Measurements from ENCODE around the gene NR2F1.

NR2F1 gene

DNA sequence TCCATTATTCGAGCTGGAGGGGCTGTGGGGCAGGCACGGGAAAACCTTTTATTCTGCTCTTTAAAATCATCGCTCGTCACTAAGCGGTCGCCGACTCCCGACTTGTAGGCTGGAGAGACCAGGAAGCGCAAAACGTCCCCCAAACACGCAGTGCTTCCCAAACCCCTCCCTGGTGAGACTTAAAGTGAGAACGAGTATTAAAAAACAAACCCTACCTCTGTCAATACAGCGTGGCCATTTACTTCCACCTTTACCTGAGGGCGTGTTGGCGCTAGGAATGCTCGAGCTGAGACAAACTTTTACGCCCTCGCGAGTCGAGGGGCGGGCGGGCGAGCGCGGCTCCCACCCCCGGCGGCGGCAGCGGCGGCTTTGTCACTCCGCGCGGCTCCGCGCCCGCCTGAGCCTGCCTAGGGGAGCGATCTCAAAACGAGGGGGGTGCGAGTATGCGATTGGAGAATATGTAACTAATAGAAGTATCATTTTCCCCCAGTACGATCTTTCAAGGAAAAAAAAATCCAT is 2.0 kb upstream of the NR2F1 start, which contains the start of gene NR2F1-AS1 (continued):
- no peak for TF ChIP-seq ZNF292 (tag by site-specific recombination; IDR thresholded peaks at IDR 0.05; ENCODE audit: borderline replicate concordance, low read depth)
- no peak for TF ChIP-seq ZNF416 (tag by site-specific recombination; IDR thresholded peaks at IDR 0.05)
- no peak for TF ChIP-seq ZNF223 (tag by site-specific recombination; IDR thresholded peaks at IDR 0.05)
- TF ChIP-seq, protein P1, sequence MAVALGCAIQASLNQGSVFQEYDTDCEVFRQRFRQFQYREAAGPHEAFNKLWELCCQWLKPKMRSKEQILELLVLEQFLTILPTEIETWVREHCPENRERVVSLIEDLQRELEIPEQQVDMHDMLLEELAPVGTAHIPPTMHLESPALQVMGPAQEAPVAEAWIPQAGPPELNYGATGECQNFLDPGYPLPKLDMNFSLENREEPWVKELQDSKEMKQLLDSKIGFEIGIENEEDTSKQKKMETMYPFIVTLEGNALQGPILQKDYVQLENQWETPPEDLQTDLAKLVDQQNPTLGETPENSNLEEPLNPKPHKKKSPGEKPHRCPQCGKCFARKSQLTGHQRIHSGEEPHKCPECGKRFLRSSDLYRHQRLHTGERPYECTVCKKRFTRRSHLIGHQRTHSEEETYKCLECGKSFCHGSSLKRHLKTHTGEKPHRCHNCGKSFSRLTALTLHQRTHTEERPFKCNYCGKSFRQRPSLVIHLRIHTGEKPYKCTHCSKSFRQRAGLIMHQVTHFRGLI (tag by site-specific recombination; IDR thresholded peaks at IDR 0.05) = no peak
- TF ChIP-seq, protein P2, sequence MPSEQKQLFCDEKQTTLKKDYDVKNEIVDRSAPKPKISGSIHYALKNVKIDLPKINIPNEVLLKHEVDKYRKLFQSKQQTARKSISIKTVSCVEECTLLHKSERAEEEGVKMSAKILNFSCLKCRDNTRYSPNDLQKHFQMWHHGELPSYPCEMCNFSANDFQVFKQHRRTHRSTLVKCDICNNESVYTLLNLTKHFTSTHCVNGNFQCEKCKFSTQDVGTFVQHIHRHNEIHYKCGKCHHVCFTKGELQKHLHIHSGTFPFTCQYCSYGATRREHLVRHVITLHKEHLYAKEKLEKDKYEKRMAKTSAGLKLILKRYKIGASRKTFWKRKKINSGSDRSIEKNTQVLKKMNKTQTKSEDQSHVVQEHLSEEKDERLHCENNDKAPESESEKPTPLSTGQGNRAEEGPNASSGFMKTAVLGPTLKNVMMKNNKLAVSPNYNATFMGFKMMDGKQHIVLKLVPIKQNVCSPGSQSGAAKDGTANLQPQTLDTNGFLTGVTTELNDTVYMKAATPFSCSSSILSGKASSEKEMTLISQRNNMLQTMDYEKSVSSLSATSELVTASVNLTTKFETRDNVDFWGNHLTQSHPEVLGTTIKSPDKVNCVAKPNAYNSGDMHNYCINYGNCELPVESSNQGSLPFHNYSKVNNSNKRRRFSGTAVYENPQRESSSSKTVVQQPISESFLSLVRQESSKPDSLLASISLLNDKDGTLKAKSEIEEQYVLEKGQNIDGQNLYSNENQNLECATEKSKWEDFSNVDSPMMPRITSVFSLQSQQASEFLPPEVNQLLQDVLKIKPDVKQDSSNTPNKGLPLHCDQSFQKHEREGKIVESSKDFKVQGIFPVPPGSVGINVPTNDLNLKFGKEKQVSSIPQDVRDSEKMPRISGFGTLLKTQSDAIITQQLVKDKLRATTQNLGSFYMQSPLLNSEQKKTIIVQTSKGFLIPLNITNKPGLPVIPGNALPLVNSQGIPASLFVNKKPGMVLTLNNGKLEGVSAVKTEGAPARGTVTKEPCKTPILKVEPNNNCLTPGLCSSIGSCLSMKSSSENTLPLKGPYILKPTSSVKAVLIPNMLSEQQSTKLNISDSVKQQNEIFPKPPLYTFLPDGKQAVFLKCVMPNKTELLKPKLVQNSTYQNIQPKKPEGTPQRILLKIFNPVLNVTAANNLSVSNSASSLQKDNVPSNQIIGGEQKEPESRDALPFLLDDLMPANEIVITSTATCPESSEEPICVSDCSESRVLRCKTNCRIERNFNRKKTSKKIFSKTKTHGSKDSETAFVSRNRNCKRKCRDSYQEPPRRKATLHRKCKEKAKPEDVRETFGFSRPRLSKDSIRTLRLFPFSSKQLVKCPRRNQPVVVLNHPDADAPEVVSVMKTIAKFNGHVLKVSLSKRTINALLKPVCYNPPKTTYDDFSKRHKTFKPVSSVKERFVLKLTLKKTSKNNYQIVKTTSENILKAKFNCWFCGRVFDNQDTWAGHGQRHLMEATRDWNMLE (tag by site-specific recombination; conservative IDR thresholded peaks at IDR 0.05; ENCODE audit: low read depth) = 0 out of 2 replicates have a peak, but pooled peaks have one; percentile 6
- TF ChIP-seq ZNF175 (tag by site-specific recombination; IDR thresholded peaks at IDR 0.05) = no peak
- TF ChIP-seq, protein P3, sequence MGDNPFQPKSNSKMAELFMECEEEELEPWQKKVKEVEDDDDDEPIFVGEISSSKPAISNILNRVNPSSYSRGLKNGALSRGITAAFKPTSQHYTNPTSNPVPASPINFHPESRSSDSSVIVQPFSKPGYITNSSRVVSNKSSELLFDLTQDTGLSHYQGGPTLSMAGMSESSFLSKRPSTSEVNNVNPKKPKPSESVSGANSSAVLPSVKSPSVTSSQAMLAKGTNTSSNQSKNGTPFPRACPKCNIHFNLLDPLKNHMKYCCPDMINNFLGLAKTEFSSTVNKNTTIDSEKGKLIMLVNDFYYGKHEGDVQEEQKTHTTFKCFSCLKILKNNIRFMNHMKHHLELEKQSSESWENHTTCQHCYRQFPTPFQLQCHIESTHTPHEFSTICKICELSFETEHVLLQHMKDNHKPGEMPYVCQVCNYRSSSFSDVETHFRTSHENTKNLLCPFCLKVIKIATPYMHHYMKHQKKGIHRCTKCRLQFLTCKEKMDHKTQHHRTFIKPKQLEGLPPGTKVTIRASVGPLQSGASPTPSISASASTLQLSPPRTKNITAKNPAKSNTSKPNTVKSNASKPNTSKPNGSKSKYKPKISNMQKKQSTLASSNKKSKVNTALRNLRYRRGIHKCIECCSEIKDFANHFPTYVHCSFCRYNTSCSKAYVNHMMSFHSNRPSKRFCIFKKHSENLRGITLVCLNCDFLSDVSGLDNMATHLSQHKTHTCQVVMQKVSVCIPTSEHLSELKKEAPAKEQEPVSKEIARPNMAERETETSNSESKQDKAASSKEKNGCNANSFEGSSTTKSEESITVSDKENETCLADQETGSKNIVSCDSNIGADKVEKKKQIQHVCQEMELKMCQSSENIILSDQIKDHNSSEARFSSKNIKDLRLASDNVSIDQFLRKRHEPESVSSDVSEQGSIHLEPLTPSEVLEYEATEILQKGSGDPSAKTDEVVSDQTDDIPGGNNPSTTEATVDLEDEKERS (tag by site-specific recombination; IDR thresholded peaks at IDR 0.05) = no peak
- TF ChIP-seq, protein P4, sequence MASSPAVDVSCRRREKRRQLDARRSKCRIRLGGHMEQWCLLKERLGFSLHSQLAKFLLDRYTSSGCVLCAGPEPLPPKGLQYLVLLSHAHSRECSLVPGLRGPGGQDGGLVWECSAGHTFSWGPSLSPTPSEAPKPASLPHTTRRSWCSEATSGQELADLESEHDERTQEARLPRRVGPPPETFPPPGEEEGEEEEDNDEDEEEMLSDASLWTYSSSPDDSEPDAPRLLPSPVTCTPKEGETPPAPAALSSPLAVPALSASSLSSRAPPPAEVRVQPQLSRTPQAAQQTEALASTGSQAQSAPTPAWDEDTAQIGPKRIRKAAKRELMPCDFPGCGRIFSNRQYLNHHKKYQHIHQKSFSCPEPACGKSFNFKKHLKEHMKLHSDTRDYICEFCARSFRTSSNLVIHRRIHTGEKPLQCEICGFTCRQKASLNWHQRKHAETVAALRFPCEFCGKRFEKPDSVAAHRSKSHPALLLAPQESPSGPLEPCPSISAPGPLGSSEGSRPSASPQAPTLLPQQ (tag by site-specific recombination; IDR thresholded peaks at IDR 0.05) = no peak
- TF ChIP-seq ZNF76 (tag by site-specific recombination; IDR thresholded peaks at IDR 0.05; ENCODE audit: borderline replicate concordance, low read depth) = 0 out of 2 replicates have a peak, but pooled peaks have one; percentile 8
- TF ChIP-seq MYNN (tag by site-specific recombination; IDR thresholded peaks at IDR 0.05; ENCODE audit: borderline replicate concordance) = no peak
- TF ChIP-seq, protein P5, sequence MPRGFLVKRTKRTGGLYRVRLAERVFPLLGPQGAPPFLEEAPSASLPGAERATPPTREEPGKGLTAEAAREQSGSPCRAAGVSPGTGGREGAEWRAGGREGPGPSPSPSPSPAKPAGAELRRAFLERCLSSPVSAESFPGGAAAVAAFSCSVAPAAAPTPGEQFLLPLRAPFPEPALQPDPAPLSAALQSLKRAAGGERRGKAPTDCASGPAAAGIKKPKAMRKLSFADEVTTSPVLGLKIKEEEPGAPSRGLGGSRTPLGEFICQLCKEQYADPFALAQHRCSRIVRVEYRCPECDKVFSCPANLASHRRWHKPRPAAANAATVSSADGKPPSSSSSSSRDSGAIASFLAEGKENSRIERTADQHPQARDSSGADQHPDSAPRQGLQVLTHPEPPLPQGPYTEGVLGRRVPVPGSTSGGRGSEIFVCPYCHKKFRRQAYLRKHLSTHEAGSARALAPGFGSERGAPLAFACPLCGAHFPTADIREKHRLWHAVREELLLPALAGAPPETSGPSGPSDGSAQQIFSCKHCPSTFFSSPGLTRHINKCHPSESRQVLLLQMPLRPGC (tag by site-specific recombination; IDR thresholded peaks at IDR 0.05) = no peak
- TF ChIP-seq ZNF623 (tag by site-specific recombination; IDR thresholded peaks at IDR 0.05) = no peak
- TF ChIP-seq, protein P6, sequence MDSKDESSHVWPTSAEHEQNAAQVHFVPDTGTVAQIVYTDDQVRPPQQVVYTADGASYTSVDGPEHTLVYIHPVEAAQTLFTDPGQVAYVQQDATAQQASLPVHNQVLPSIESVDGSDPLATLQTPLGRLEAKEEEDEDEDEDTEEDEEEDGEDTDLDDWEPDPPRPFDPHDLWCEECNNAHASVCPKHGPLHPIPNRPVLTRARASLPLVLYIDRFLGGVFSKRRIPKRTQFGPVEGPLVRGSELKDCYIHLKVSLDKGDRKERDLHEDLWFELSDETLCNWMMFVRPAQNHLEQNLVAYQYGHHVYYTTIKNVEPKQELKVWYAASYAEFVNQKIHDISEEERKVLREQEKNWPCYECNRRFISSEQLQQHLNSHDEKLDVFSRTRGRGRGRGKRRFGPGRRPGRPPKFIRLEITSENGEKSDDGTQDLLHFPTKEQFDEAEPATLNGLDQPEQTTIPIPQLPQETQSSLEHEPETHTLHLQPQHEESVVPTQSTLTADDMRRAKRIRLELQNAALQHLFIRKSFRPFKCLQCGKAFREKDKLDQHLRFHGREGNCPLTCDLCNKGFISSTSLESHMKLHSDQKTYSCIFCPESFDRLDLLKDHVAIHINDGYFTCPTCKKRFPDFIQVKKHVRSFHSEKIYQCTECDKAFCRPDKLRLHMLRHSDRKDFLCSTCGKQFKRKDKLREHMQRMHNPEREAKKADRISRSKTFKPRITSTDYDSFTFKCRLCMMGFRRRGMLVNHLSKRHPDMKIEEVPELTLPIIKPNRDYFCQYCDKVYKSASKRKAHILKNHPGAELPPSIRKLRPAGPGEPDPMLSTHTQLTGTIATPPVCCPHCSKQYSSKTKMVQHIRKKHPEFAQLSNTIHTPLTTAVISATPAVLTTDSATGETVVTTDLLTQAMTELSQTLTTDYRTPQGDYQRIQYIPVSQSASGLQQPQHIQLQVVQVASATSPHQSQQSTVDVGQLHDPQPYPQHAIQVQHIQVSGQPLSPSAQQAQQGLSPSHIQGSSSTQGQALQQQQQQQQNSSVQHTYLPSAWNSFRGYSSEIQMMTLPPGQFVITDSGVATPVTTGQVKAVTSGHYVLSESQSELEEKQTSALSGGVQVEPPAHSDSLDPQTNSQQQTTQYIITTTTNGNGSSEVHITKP (tag by site-specific recombination; IDR thresholded peaks at IDR 0.05) = peak; percentile 10; the same call in 1 of the 2 replicates
- no peak for TF ChIP-seq BCL11B (tag by site-specific recombination; IDR thresholded peaks at IDR 0.05; ENCODE audit: low read depth)
- no peak for TF ChIP-seq ZNF169 (tag by site-specific recombination; IDR thresholded peaks at IDR 0.05)
- TF ChIP-seq, protein P7, sequence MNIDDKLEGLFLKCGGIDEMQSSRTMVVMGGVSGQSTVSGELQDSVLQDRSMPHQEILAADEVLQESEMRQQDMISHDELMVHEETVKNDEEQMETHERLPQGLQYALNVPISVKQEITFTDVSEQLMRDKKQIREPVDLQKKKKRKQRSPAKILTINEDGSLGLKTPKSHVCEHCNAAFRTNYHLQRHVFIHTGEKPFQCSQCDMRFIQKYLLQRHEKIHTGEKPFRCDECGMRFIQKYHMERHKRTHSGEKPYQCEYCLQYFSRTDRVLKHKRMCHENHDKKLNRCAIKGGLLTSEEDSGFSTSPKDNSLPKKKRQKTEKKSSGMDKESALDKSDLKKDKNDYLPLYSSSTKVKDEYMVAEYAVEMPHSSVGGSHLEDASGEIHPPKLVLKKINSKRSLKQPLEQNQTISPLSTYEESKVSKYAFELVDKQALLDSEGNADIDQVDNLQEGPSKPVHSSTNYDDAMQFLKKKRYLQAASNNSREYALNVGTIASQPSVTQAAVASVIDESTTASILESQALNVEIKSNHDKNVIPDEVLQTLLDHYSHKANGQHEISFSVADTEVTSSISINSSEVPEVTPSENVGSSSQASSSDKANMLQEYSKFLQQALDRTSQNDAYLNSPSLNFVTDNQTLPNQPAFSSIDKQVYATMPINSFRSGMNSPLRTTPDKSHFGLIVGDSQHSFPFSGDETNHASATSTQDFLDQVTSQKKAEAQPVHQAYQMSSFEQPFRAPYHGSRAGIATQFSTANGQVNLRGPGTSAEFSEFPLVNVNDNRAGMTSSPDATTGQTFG (tag by site-specific recombination; IDR thresholded peaks at IDR 0.05; ENCODE audit: borderline replicate concordance) = no peak
- peak; percentile 21; the same call in 1 of the 2 replicates for TF ChIP-seq GLIS1 (tag by site-specific recombination; IDR thresholded peaks at IDR 0.05)
